H9 (cell line): Measurements from ENCODE around the gene TNNI3. TPM values are rescaled to one million over a fixed set of nuclear protein-coding genes. Genes with fewer than 3 reads are reported as not detected.

Experiments
- DNase-seq: peaks from one replicate; pipeline ENCODE4 v3.0.0-alpha.2; 2017
- H2AFZ ChIP-seq: one replicate; pipeline ENCODE4 v1.6.1; 2013; ENCODE audit warnings: mild to moderate bottlenecking, low read length, control low read depth, moderate library complexity
- H2AK5ac ChIP-seq: 2 replicates; pipeline ENCODE4 v1.6.1; 2013; ENCODE audit warnings: low read length, control low read depth, mixed read lengths; ENCODE audit not compliant: insufficient read length
- H2BK120ac ChIP-seq: one replicate; pipeline ENCODE4 v1.6.1; 2013; ENCODE audit warnings: low read depth, mild to moderate bottlenecking, low read length, control low read depth, inconsistent platforms; ENCODE audit not compliant: poor library complexity, severe bottlenecking
- H2BK12ac ChIP-seq: 2 replicates; pipeline ENCODE4 v1.6.1; 2013; ENCODE audit warnings: low read length, control low read depth, mixed read lengths, low read depth; ENCODE audit not compliant: insufficient read length
- H2BK15ac ChIP-seq: 2 replicates; pipeline ENCODE4 v1.6.1; 2013; ENCODE audit warnings: low read depth, low read length, control low read depth
- H2BK20ac ChIP-seq: one replicate; pipeline ENCODE4 v1.6.1; 2013; ENCODE audit warnings: low read depth, mild to moderate bottlenecking, low read length, control low read depth, inconsistent platforms; ENCODE audit not compliant: poor library complexity, severe bottlenecking
- H2BK5ac ChIP-seq: 2 replicates; pipeline ENCODE4 v1.6.1; 2013; ENCODE audit warnings: low read length, control low read depth, mixed read lengths; ENCODE audit not compliant: insufficient read length
- H3K14ac ChIP-seq: 2 replicates; pipeline ENCODE4 v1.6.1; 2013; ENCODE audit warnings: low read length, control low read depth; ENCODE audit not compliant: insufficient read depth
- H3K18ac ChIP-seq: 2 replicates; pipeline ENCODE4 v1.6.1; 2013; ENCODE audit warnings: low read depth, mild to moderate bottlenecking, mixed read lengths, low read length, control low read depth; ENCODE audit not compliant: insufficient read length
- H3K23ac ChIP-seq: 2 replicates; pipeline ENCODE4 v1.6.1; 2013; ENCODE audit warnings: low read length, control low read depth, mixed read lengths, low read depth; ENCODE audit not compliant: insufficient read length
- H3K23me2 ChIP-seq: 2 replicates; pipeline ENCODE4 v1.6.1; 2013; ENCODE audit warnings: low read depth, mild to moderate bottlenecking, mixed read lengths, low read length, control low read depth; ENCODE audit not compliant: insufficient read length, poor library complexity, severe bottlenecking
- H3K27ac ChIP-seq: 2 replicates; pipeline ENCODE4 v1.5.1; 2013; ENCODE audit warnings: low read length, control low read depth, mixed read lengths, low read depth; ENCODE audit not compliant: insufficient read length
- H3K27me3 ChIP-seq: 2 replicates; pipeline ENCODE4 v1.6.1; 2013; ENCODE audit warnings: low read length, control low read depth, inconsistent platforms; ENCODE audit not compliant: insufficient read depth
- H3K4ac ChIP-seq: 2 replicates; pipeline ENCODE4 v1.6.1; 2013; ENCODE audit warnings: low read depth, mild to moderate bottlenecking, control low read depth, inconsistent platforms, low read length, moderate library complexity
- H3K4me1 ChIP-seq: 2 replicates; pipeline ENCODE4 v1.6.1; 2013; ENCODE audit warnings: low read length, control low read depth, inconsistent platforms; ENCODE audit not compliant: insufficient read depth
- H3K4me2 ChIP-seq: 2 replicates; pipeline ENCODE4 v1.6.1; 2013; ENCODE audit warnings: low read length, control low read depth, mixed read lengths; ENCODE audit not compliant: insufficient read length, insufficient read depth
- H3K56ac ChIP-seq: 2 replicates; pipeline ENCODE4 v1.6.1; 2013; ENCODE audit warnings: low read depth, mild to moderate bottlenecking, mixed read lengths, low read length, control low read depth; ENCODE audit not compliant: insufficient read length
- H3K79me1 ChIP-seq: 2 replicates; pipeline ENCODE4 v1.6.1; 2013; ENCODE audit warnings: low read depth, mild to moderate bottlenecking, moderate library complexity, low read length, control low read depth, inconsistent platforms; ENCODE audit not compliant: insufficient read depth, poor library complexity, severe bottlenecking
- H3K79me2 ChIP-seq: 2 replicates; pipeline ENCODE4 v1.6.1; 2013; ENCODE audit warnings: low read length, control low read depth, inconsistent platforms; ENCODE audit not compliant: insufficient read depth
- H3K9ac ChIP-seq: 2 replicates; pipeline ENCODE4 v1.6.1; 2013; ENCODE audit warnings: low read length, control low read depth, mixed read lengths; ENCODE audit not compliant: insufficient read length; ENCODE audit errors: extremely low read depth
- H3K9me3 ChIP-seq: one replicate; pipeline ENCODE4 v1.6.1; 2013; ENCODE audit warnings: low read depth, low read length, inconsistent platforms; ENCODE audit not compliant: control insufficient read depth
- H3T11ph ChIP-seq: one replicate; pipeline ENCODE4 v1.6.1; 2013; ENCODE audit warnings: mild to moderate bottlenecking, low read length, control low read depth, inconsistent platforms
- H4K20me1 ChIP-seq: one replicate; pipeline ENCODE4 v1.6.1; 2013; ENCODE audit not compliant: control insufficient read depth, insufficient read length, insufficient read depth
- H4K5ac ChIP-seq: 2 replicates; pipeline ENCODE4 v1.6.1; 2013; ENCODE audit warnings: low read depth, mild to moderate bottlenecking, mixed read lengths, low read length, control low read depth; ENCODE audit not compliant: insufficient read length
- H4K8ac ChIP-seq: replicated peaks from 2 replicates; pipeline ENCODE4 v1.6.1; 2013; ENCODE audit warnings: low read length, control low read depth, mixed read lengths, low read depth; ENCODE audit not compliant: insufficient read length
- H4K91ac ChIP-seq: 2 replicates; pipeline ENCODE4 v1.6.1; 2013; ENCODE audit warnings: low read depth, mild to moderate bottlenecking, moderate library complexity, mixed read lengths, low read length, control low read depth; ENCODE audit not compliant: insufficient read length
- H3K27ac Mint-ChIP-seq, 3 experiments: 2 replicates in 2 of 3; 3 replicates in 1 of 3; pipeline ENCODE4 v1.8.0; 2020 to 2021; ENCODE audit warnings: mixed read lengths in 3 of 3, mild to moderate bottlenecking in 1 of 3, moderate library complexity in 1 of 3
- H3K27me3 Mint-ChIP-seq: 2 replicates; pipeline ENCODE4 v1.8.0; 2021; ENCODE audit warnings: low read depth, mild to moderate bottlenecking, moderate library complexity, mixed read lengths
- H3K36me3 Mint-ChIP-seq, 3 experiments: 2 replicates in 2 of 3; 3 replicates in 1 of 3; pipeline ENCODE4 v1.8.0; 2020 to 2021; ENCODE audit warnings: low read depth in 3 of 3, mixed read lengths in 3 of 3; ENCODE audit not compliant: insufficient read depth in 1 of 3
- H3K4me1 Mint-ChIP-seq, 2 experiments: 2 replicates each; pipeline ENCODE4 v1.8.0; 2020; ENCODE audit warnings: mixed read lengths in 2 of 2
- H3K4me3 Mint-ChIP-seq, 2 experiments: 2 replicates in 1 of 2; 3 replicates in 1 of 2; pipeline ENCODE4 v1.8.0; 2020 to 2021; ENCODE audit warnings: mild to moderate bottlenecking in 2 of 2, mixed read lengths in 2 of 2, moderate library complexity in 1 of 2
- H3K9me3 Mint-ChIP-seq, 2 experiments: 2 replicates in 1 of 2; 3 replicates in 1 of 2; pipeline ENCODE4 v1.8.0; 2020; ENCODE audit warnings: mild to moderate bottlenecking in 2 of 2, mixed read lengths in 2 of 2, moderate library complexity in 1 of 2
- WGBS: extraction: QIAGEN DNeasy Blood & Tissue Kit; methylation state at CpG from one replicate; pipeline ENCODE4 v1.1.7; 2013; ENCODE audit warnings: missing lambda C conversion rate, low lambda C conversion rate, mixed read lengths; ENCODE audit not compliant: insufficient read length; ENCODE audit errors: extremely low coverage; 5-methylcytosine and 5-hydroxymethylcytosine counted together
- total RNA-seq: library from RNA; stranded (reverse); gene quantifications from 2 replicates; pipeline ENCODE4 v1.2.1, GENCODE V29; 2021
- TF ChIP-seq, protein P1 (sequence below): fragments of 200-600 bp; sonication (generic); conservative IDR thresholded peaks from 3 replicates; pipeline ENCODE4 v1.8.0; 2021; ENCODE audit warnings: antibody characterized with exemption, mild to moderate bottlenecking

Gene TNNI3
- total RNA-seq, 1 experiment from 2014 or later, result 36.9 TPM

DNA sequence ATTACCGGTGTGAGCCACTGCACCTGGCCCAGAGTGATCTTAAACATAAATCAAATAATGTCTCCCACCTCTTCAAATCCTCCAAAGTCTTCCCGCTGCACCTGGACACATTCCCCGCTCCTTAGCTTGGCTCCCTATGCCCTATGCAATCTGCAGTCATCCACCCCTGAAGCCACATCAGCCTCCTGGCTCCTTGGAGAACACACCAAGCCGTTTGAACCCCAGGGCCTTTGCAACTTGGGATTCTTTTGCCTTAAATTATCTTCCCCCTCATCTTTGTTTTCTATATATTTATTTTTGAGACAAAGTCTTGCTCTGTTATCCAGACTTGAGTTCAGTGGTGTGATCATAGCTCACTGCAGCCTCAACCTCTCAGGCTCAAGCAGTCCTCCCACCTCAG is 11.6 kb upstream of the TNNI3 start:
- no peak overlapping the region for H3K4me3 Mint-ChIP-seq
- H3K4me1 Mint-ChIP-seq, result peaks cover 16 to 28% of the 10 kb centered on the region in 2 experiments

More for the DNA sequence above, 11.6 kb upstream of the TNNI3 start:
- Histone ChIP-seq H2BK15ac (no peak overlapping the region), H3K23ac (no peak overlapping the region), H2BK120ac (no peak overlapping the region), H3K18ac (no peak overlapping the region), H3K4ac (no peak overlapping the region), H3K4me1 (no peaks in the 10 kb centered on the region), H3K27me3 (no peaks in the 10 kb centered on the region; the same call in 1 of the 2 replicates), H2BK5ac (no peak overlapping the region), H3K4me2 (no peak overlapping the region), H2AK5ac (no peak overlapping the region), H3K79me1 (no peaks in the 10 kb centered on the region), H2AFZ (no peak overlapping the region), H3K14ac (no peak overlapping the region), H4K8ac (no peak overlapping the region), H3K9me3 (no peaks in the 10 kb centered on the region), H3K9ac (no peak overlapping the region), H2BK20ac (no peak overlapping the region), H4K20me1 (no peaks in the 10 kb centered on the region), H3K79me2 (no peaks in the 10 kb centered on the region), H3T11ph (no peak overlapping the region), H4K91ac (no peak overlapping the region), H3K56ac (no peak overlapping the region), H3K27ac (no peak overlapping the region), H3K23me2 (peaks cover 21% of the 10 kb centered on the region), H4K5ac (no peak overlapping the region), H2BK12ac (no peak overlapping the region)
- Mint-ChIP-seq H3K9me3 (peaks cover 2 to 4% of the 10 kb centered on the region in 2 experiments; a peak in 4 of 5 replicates), H3K27ac (no peak overlapping the region), H3K27me3 (peaks cover 52% of the 10 kb centered on the region), H3K36me3 (no peaks in the 10 kb centered on the region; a peak in 2 of 7 replicates)
- WGBS, result no CpG with 5 or more reads among the region's 4 CpGs
- TF ChIP-seq, protein P1, sequence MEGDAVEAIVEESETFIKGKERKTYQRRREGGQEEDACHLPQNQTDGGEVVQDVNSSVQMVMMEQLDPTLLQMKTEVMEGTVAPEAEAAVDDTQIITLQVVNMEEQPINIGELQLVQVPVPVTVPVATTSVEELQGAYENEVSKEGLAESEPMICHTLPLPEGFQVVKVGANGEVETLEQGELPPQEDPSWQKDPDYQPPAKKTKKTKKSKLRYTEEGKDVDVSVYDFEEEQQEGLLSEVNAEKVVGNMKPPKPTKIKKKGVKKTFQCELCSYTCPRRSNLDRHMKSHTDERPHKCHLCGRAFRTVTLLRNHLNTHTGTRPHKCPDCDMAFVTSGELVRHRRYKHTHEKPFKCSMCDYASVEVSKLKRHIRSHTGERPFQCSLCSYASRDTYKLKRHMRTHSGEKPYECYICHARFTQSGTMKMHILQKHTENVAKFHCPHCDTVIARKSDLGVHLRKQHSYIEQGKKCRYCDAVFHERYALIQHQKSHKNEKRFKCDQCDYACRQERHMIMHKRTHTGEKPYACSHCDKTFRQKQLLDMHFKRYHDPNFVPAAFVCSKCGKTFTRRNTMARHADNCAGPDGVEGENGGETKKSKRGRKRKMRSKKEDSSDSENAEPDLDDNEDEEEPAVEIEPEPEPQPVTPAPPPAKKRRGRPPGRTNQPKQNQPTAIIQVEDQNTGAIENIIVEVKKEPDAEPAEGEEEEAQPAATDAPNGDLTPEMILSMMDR, result no peak
- DNase-seq, result no peak
